Measurements from ENCODE around the gene EXOG.

Gene EXOG

DNA sequence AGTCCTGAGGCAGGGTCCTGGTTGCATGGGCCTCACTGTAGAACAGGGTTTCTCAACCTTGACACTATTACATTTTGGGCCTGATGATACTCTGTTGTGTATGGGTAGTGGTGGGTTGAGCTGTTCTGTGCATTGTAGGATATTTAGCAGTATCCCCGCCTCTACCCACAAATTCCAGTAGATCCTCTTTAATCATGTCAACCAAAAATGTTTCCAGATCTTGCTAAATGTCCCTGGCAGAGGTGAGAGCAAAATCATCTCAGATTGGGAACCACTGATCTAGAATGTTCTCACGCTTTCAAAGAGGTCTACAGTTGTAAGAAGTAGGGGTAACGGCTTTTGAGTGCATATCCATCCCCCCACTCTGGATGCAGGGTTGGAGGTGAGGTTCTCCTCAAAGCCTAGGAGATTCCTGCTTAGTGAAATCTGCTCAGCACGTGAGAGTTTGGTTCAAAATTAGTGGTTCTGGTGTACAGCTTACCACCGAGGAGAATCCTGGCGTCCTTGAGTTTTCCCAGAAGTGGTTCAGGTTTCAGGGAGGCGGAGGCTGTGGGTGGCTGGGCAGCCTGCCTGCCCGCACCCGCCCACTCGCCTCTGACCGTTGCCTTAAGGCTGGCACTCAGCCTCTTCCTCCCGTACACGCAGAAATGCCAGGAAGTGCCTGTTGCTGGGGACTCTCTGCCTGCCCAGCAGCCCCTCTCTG is 37.2 kb upstream of the EXOG start:
- H3K4me1 ChIP-seq (ENCODE audit: control insufficient read depth, insufficient read depth, low read length), result peaks cover 28% of the 10 kb centered on the region
- no peaks in the 10 kb centered on the region for H3K36me3 ChIP-seq (ENCODE audit: control insufficient read depth, insufficient read depth, low read length)
- no peak overlapping the region for H3K4me3 ChIP-seq (ENCODE audit: low read depth, low read length)
- H3K27me3 ChIP-seq (ENCODE audit: control insufficient read depth, insufficient read depth, low read length), result no peaks in the 10 kb centered on the region
- H3K27ac ChIP-seq (ENCODE audit: low read depth, low read length), result no peak overlapping the region
- no peak overlapping the region for H3K9ac ChIP-seq (ENCODE audit: low read depth, low read length)
- no peaks in the 10 kb centered on the region for H3K9me3 ChIP-seq (ENCODE audit: control insufficient read depth, insufficient read depth, low read length)

DNA sequence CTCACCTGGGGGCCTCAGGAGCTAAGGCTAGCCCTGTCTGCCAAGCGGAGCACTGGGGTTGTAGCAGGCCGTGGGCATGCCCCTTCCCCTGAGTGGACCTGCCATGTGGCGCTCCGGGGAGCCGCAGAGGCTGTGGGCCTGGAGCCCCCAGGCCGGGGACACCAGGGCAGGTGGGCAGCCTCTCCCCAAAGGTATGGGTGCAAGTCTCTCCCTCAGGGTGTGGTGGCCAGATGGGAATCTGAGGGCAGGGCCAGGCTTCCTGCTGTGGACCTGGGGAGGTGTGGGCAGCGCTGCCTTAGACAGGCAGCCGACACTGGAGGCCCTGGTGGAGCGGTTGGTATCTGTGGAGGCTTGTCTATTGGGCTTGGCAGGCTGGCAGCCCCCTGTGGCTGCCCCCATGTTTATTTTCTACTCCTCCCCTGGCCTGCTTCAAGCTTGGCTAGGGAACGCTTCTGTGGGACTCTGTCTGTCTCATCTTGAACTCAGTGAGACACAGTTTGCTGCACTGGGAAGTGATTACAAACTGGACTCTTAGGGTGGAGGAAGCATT is 36.6 kb upstream of the EXOG start:
- no peak overlapping the region for H3K27ac ChIP-seq (ENCODE audit: low read depth, low read length)
- H3K4me3 ChIP-seq (ENCODE audit: low read depth, low read length), result no peak overlapping the region
- H3K9me3 ChIP-seq (ENCODE audit: control insufficient read depth, insufficient read depth, low read length), result no peaks in the 10 kb centered on the region
- H3K4me1 ChIP-seq (ENCODE audit: control insufficient read depth, insufficient read depth, low read length), result peaks cover 28% of the 10 kb centered on the region
- no peaks in the 10 kb centered on the region for H3K27me3 ChIP-seq (ENCODE audit: control insufficient read depth, insufficient read depth, low read length)
- no peak overlapping the region for H3K9ac ChIP-seq (ENCODE audit: low read depth, low read length)
- H3K36me3 ChIP-seq (ENCODE audit: control insufficient read depth, insufficient read depth, low read length), result no peaks in the 10 kb centered on the region

DNA sequence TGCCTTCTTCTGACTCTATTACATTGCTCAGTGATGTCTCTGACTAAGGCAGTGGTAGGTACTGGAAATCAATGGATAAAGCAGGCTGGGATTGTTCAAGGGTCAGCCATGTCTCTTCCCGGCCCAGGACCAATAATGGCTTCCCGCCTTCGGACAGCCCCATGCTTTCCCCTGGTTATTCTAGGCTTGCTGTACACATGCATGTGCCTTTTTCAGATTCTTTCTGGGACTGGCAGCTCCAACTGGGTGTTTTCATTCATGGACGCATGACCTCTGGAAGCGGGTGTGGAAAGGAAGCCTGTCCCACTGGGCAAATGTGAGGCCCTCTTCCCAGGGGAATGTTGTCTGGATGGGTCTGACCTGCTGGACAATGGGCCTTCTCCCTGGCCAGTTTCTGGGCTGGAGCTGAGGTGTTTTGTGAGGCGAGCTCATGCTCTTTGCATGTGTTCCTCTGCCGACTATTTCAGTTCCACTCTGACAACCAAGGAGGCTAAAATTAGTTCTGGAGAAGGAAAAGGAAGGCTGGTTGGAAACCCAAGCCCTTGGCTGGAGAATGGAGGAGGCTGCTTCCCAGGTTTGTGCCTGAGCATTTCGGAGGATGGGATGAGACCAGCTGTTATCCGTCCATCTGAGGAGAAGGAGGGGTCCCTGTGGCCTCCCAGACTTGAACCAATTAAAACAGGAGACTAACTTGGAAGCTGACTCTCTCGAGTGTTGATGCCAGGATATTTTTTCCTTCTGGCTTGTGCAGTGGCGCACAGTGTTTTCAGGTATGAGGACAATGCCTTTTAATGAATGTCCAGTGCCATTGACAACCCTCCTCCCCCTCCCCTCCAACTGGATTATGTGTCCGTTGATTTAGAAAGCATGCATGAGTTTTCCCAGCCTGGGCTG is 35.5 kb upstream of the EXOG start:
- H3K27ac ChIP-seq (ENCODE audit: low read depth, low read length), result no peak overlapping the region
- peaks cover 28% of the 10 kb centered on the region for H3K4me1 ChIP-seq (ENCODE audit: control insufficient read depth, insufficient read depth, low read length)
- H3K9ac ChIP-seq (ENCODE audit: low read depth, low read length), result no peak overlapping the region

DNA sequence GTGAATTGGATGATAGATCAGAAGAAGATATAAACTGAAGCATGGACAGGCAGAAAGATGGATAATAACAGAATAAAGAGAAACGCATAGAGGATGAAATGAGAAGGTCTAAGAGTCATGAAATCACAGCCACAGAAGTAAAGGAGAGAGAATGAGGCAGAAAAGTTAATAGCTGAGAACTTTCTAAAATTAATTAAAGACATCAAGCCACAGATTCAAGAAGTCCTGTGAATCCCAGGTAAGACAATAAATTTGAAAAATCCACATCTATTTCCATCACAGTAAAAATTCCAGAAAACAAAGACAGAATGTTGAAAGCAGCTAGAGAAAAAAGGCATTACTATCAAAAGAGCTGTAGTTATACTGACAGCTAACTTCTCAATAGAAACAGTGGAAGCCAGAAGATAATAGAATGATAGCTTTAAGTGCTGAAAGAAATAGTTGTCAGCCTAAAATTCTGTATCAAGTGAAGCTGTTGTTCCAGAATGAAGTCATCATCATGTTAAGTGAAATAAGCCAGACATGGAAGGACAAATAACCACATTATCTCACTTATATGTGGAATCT is 30.5 kb upstream of the EXOG start:
- no peaks in the 10 kb centered on the region for H3K27me3 ChIP-seq (ENCODE audit: control insufficient read depth, insufficient read depth, low read length)
- no peaks in the 10 kb centered on the region for H3K4me1 ChIP-seq (ENCODE audit: control insufficient read depth, insufficient read depth, low read length)
- H3K9me3 ChIP-seq (ENCODE audit: control insufficient read depth, insufficient read depth, low read length), result peaks cover 15% of the 10 kb centered on the region; the same call in 1 of the 2 replicates

More for the DNA sequence above, 35.5 kb upstream of the EXOG start:
- H3K27me3 ChIP-seq (ENCODE audit: control insufficient read depth, insufficient read depth, low read length), result no peaks in the 10 kb centered on the region
- no peaks in the 10 kb centered on the region for H3K9me3 ChIP-seq (ENCODE audit: control insufficient read depth, insufficient read depth, low read length)
- no peaks in the 10 kb centered on the region for H3K36me3 ChIP-seq (ENCODE audit: control insufficient read depth, insufficient read depth, low read length)
- no peak overlapping the region for H3K4me3 ChIP-seq (ENCODE audit: low read depth, low read length)

DNA sequence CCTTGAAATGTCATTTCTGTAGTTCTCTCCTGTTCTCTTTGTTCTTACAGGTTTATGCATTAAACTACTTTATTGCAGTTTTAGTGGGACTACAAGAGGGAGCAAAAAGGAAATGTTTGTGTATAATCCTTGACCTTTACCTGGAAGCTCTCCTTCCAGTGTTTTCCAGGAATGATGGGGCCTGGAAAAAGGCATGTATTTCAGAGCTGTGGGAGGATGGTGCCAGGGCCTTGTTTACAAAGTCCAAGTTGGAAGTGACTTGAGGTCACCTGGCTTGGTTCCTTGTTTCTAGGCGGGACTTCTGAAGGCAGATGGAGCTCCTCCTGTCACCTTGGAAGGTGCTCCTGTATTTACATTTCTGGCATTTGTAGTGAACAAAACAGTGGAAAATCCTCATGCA is 27.4 kb upstream of the EXOG start:
- Histone ChIP-seq H3K36me3 (ENCODE audit: control insufficient read depth, insufficient read depth, low read length) (no peaks in the 10 kb centered on the region), H3K27me3 (ENCODE audit: control insufficient read depth, insufficient read depth, low read length) (no peaks in the 10 kb centered on the region), H3K9ac (ENCODE audit: low read depth, low read length) (no peak overlapping the region), H3K4me3 (ENCODE audit: low read depth, low read length) (no peak overlapping the region), H3K4me1 (ENCODE audit: control insufficient read depth, insufficient read depth, low read length) (no peaks in the 10 kb centered on the region), H3K27ac (ENCODE audit: low read depth, low read length) (no peak overlapping the region), H3K9me3 (ENCODE audit: control insufficient read depth, insufficient read depth, low read length) (peaks cover 15% of the 10 kb centered on the region; the same call in 1 of the 2 replicates)

More for the DNA sequence above, 30.5 kb upstream of the EXOG start:
- Histone ChIP-seq H3K27ac (ENCODE audit: low read depth, low read length) (no peak overlapping the region), H3K4me3 (ENCODE audit: low read depth, low read length) (no peak overlapping the region), H3K9ac (ENCODE audit: low read depth, low read length) (no peak overlapping the region), H3K36me3 (ENCODE audit: control insufficient read depth, insufficient read depth, low read length) (no peaks in the 10 kb centered on the region)

DNA sequence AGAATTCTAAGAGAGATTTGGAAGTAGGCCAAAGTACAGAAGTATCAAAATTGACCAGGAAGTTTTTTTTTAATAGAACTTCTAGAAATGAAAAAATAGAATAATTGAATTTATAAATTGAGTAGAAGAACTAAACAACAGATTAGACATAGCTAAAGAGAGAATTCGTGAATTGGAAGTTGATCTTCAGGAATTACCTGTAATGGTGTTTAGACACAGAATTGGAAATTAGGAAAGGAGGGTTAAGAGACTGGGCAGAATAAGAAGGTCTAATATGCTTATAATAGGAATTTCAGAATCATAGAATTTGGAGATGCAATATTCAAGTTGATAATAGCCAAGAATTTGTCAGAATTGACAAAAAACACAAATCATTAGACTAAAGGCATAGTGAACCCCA is 26.3 kb upstream of the EXOG start:
- Histone ChIP-seq H3K36me3 (ENCODE audit: control insufficient read depth, insufficient read depth, low read length) (no peaks in the 10 kb centered on the region), H3K27me3 (ENCODE audit: control insufficient read depth, insufficient read depth, low read length) (no peaks in the 10 kb centered on the region), H3K4me1 (ENCODE audit: control insufficient read depth, insufficient read depth, low read length) (no peaks in the 10 kb centered on the region), H3K9ac (ENCODE audit: low read depth, low read length) (no peak overlapping the region), H3K4me3 (ENCODE audit: low read depth, low read length) (no peak overlapping the region), H3K27ac (ENCODE audit: low read depth, low read length) (no peak overlapping the region), H3K9me3 (ENCODE audit: control insufficient read depth, insufficient read depth, low read length) (peaks cover 15% of the 10 kb centered on the region; the same call in 1 of the 2 replicates)

DNA sequence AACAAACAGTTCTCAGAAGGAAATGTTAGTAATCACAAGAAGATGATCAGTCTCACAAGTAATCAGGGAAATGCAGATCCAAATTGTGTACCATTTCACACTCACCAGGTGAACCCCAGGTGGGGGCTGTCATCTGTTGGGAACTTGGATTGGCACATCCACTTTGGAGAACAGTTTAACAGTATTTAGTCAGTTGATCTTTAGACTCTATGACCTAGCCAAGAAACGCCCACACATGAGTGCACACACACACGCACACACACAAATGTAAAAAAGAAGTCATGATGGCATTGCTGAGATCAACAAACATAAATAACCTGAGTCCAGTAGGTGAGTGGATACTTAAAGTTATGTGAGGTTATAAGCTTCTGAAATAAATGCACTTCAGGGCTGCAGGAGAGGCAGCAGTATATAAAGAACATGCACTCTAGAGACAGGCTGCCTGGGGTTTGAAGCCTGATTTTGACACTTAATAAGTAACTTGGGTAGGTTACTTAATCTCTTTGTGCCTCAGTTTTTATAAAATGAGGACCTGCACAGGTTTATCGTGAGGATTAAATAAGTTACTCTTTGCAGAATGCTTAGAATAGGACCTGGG is 24.8 kb upstream of the EXOG start:
- peaks cover 15% of the 10 kb centered on the region; the same call in 1 of the 2 replicates for H3K9me3 ChIP-seq (ENCODE audit: control insufficient read depth, insufficient read depth, low read length)
- no peaks in the 10 kb centered on the region for H3K27me3 ChIP-seq (ENCODE audit: control insufficient read depth, insufficient read depth, low read length)
- H3K27ac ChIP-seq (ENCODE audit: low read depth, low read length), result no peak overlapping the region
- H3K4me3 ChIP-seq (ENCODE audit: low read depth, low read length), result no peak overlapping the region
- H3K9ac ChIP-seq (ENCODE audit: low read depth, low read length), result no peak overlapping the region
- H3K36me3 ChIP-seq (ENCODE audit: control insufficient read depth, insufficient read depth, low read length), result no peaks in the 10 kb centered on the region
- no peaks in the 10 kb centered on the region for H3K4me1 ChIP-seq (ENCODE audit: control insufficient read depth, insufficient read depth, low read length)

DNA sequence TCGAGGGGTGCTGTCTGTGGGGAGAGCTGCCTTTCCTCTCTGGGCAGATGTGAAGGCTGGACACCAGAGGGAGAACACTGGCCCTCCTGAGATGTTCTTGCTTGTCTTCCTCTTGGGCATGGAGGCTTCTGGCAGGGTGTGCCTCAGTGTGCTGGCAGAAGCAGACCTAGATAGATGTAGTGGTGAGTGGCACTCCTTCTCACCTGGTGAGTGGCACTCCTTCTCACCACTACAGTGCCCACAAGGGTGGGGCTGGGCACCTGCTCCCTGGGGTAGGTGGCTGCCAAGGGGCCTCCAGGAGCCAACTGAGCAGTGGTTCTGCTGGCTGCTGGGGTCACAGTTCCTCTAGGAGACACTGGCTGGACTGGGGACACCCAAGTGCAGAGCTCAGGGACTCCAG is 23.8 kb upstream of the EXOG start:
- H3K4me3 ChIP-seq (ENCODE audit: low read depth, low read length), result no peak overlapping the region
- peaks cover 15% of the 10 kb centered on the region; the same call in 1 of the 2 replicates for H3K9me3 ChIP-seq (ENCODE audit: control insufficient read depth, insufficient read depth, low read length)
- no peak overlapping the region for H3K27ac ChIP-seq (ENCODE audit: low read depth, low read length)
- H3K9ac ChIP-seq (ENCODE audit: low read depth, low read length), result no peak overlapping the region
- H3K4me1 ChIP-seq (ENCODE audit: control insufficient read depth, insufficient read depth, low read length), result no peaks in the 10 kb centered on the region
- H3K27me3 ChIP-seq (ENCODE audit: control insufficient read depth, insufficient read depth, low read length), result no peaks in the 10 kb centered on the region
- no peaks in the 10 kb centered on the region for H3K36me3 ChIP-seq (ENCODE audit: control insufficient read depth, insufficient read depth, low read length)

DNA sequence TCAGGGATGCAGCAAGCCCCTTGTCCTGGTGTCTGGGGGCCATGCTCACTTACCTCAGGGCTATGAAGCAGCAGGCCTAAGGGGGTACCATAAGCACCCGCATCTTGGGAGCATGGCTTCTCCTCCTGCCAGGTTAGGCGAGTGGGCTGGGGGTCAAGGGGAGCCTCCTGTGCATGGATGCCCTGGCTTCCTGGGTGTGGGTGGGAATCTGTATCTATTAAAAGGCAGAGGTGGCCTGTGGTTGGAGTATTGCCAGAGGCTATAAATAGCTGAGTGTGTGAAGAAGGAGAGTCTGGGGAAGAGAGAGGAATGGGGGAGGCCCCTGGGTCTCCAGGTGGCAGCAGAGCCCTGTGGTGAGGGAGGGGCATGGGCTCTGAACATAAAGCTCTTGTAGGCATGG is 22.9 kb upstream of the EXOG start:
- no peaks in the 10 kb centered on the region for H3K4me1 ChIP-seq (ENCODE audit: control insufficient read depth, insufficient read depth, low read length)
- no peak overlapping the region for H3K27ac ChIP-seq (ENCODE audit: low read depth, low read length)
- H3K9ac ChIP-seq (ENCODE audit: low read depth, low read length), result no peak overlapping the region
- peaks cover 15% of the 10 kb centered on the region; the same call in 1 of the 2 replicates for H3K9me3 ChIP-seq (ENCODE audit: control insufficient read depth, insufficient read depth, low read length)
- no peaks in the 10 kb centered on the region for H3K27me3 ChIP-seq (ENCODE audit: control insufficient read depth, insufficient read depth, low read length)
- peaks cover 4% of the 10 kb centered on the region for H3K36me3 ChIP-seq (ENCODE audit: control insufficient read depth, insufficient read depth, low read length)
- H3K4me3 ChIP-seq (ENCODE audit: low read depth, low read length), result no peak overlapping the region

DNA sequence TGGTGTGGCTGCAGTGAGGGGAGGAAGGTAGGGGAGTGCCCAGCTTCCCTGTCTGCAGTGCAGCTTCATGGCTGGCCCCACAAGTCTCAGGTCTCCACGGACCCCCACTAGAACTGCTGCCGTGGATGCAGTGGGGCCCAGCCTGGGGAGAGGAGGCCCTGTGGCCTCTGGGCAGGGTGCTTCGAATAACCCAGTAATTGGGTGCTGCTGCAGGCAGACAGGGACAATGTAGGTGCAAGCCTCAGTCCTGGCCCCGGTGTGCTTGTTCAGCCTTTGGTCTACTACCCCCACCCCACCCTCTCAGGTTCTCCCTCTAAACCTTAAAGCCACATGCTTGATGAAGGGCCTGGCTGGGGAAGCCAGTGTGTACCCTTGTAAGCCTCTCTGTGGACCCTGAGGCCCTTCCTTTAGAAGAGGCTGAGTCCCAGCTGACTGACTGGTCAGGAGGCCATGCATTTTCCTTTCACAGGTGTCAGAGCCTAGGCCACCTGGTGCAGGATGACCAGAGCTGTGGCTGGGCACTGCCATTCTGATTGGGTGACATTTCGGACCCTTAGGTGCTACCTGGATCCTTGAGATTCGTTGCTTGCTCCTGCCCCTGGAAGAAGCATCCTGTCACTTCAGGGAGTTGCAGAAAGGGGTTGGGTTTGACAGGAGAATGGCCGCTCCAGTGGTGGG is 21.1 kb upstream of the EXOG start:
- H3K27me3 ChIP-seq (ENCODE audit: control insufficient read depth, insufficient read depth, low read length), result no peaks in the 10 kb centered on the region
- H3K36me3 ChIP-seq (ENCODE audit: control insufficient read depth, insufficient read depth, low read length), result peaks cover 21% of the 10 kb centered on the region
- H3K9ac ChIP-seq (ENCODE audit: low read depth, low read length), result no peak overlapping the region
- H3K4me3 ChIP-seq (ENCODE audit: low read depth, low read length), result no peak overlapping the region
- no peak overlapping the region for H3K27ac ChIP-seq (ENCODE audit: low read depth, low read length)
- H3K4me1 ChIP-seq (ENCODE audit: control insufficient read depth, insufficient read depth, low read length), result no peaks in the 10 kb centered on the region
- 0 out of 2 replicates have a peak, but pooled peaks cover 5% of the 10 kb centered on the region for H3K9me3 ChIP-seq (ENCODE audit: control insufficient read depth, insufficient read depth, low read length)
